Subcutaneous adipose tissue (tissue), 4 donors: ENCODE measurements around the gene MEOX1. TPM values are rescaled to one million over a fixed set of nuclear protein-coding genes. Genes with fewer than 3 reads are reported as not detected.

Experiments used
- total RNA-seq, 4 donors: library from RNA; depleted of rRNA; stranded (reverse); fragments of >200 nt; gene quantifications; one replicate each; pipeline ENCODE4 v1.1.0, GENCODE V29; 2016
- TF ChIP-seq, protein P1 (sequence below): fragments of 450-650 bp; IDR thresholded peaks from one replicate; pipeline ENCODE4 v1.5.1; 2016; ENCODE audit warnings: low read depth, mild to moderate bottlenecking, control low read depth, antibody characterized with exemption, moderate library complexity

Gene MEOX1
- total RNA-seq, 4 donors from 2014 or later, result 5.6 to 31.5 (median 15.1) TPM

GRCh38 chr17:43608313-43608712, 53.4 kb downstream of the MEOX1 start:
- TF ChIP-seq, protein P1, sequence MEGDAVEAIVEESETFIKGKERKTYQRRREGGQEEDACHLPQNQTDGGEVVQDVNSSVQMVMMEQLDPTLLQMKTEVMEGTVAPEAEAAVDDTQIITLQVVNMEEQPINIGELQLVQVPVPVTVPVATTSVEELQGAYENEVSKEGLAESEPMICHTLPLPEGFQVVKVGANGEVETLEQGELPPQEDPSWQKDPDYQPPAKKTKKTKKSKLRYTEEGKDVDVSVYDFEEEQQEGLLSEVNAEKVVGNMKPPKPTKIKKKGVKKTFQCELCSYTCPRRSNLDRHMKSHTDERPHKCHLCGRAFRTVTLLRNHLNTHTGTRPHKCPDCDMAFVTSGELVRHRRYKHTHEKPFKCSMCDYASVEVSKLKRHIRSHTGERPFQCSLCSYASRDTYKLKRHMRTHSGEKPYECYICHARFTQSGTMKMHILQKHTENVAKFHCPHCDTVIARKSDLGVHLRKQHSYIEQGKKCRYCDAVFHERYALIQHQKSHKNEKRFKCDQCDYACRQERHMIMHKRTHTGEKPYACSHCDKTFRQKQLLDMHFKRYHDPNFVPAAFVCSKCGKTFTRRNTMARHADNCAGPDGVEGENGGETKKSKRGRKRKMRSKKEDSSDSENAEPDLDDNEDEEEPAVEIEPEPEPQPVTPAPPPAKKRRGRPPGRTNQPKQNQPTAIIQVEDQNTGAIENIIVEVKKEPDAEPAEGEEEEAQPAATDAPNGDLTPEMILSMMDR, result no peak

DNA sequence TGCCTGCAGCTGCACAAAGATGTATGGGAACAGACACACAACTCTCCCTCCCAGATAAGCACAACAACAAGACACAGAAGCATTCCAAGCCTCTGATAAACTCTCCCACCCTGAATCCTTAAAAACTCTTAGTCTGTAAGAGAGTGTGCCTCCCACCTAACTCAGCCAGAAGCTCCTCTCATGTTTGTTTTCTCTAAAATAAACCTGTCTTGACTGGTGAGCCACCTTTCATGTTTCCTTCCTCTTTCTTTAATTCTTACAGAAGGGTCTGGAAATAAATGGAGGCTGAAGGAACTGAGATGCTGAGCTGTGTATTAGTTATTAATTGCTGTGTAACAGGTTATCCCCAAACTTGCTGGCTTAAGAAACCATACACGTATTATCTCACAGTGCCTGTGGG, 57.2 kb downstream of the MEOX1 start:
- TF ChIP-seq, protein P1, result no peak

- TF ChIP-seq, protein P1, result no peak
Measured at GRCh38 chr17:43603321-43603720, 58.4 kb downstream of the MEOX1 start.

DNA sequence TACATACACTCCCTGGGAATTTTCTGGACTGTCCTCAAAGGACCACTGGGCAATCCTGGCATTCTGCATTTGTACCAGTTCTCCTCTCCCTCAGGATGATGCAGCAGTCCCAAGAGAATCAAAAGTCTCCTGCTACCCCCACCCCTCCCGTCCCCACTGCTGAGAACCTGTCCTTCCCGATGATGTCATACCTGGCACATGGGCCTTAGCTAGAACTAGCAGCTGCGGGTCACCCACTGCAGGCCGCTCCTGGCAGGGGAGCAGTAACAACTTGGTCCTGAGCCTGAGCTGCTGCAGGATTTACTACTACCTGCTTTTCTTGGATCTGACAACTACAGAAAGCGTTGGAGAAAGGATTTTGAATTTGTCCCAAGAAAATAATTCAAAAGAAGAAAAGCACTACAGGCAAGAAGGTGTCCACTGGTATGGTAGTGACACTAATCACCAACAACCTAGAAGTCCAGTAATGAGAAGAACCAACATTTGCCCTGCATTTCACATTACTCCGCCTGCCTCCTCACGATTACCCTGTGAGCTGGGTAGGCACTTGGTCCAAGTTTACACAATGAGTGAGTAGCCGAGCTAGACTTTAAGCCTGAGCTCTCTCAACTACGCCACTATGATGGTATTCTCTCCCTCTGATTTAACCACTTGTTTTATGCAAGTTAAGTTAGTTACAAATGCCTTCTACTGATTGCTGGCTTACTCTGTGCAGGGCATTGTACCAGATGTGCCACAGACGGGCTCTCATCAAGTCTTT, 60.3 kb downstream of the MEOX1 start:
- TF ChIP-seq, protein P1, result no peak

DNA sequence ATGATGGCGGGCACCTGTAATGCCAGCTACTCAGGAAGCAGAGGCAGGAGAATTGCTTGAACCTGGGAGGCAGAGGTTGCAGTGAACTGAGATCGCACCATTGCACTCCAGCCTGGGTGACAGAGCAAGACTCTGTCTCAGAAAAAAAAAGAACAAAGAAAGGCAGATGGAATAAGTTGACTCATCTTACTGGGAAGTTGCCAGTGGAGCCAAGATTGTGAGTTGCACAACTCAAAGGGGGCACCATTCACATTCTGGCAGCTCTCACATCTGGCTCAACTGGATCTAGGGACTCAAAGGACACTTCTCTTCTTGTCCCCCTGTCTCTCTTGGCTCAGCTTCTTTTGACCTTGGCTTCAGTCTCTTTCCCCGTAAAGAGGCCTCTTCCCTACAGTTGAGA, 61.9 kb downstream of the MEOX1 start:
- TF ChIP-seq, protein P1, result no peak

DNA sequence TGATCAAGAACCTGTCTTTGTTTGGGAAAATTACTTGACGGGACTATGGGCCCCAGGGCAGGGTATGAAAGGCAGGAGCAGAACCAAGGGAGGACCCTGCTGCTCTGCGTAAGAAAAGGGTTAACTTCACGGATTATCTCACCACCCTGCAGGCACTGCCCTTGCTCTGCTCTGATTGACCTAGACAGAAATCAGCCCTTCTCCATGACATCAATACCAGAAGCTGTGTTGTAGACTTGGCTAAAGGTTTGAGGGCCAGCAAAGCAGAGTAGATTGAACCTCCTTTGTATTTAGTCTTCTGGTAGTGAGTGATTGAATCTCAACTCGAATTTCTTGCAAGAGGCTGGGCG, 62.7 kb downstream of the MEOX1 start:
- TF ChIP-seq, protein P1, result no peak

GRCh38 chr17:43598357-43599045, 63.2 kb downstream of the MEOX1 start:
- TF ChIP-seq, protein P1, result no peak
